Ureter (tissue), 1 donor: ENCODE data around the gene CPNE7. TPM values are rescaled to one million over a fixed set of nuclear protein-coding genes. Genes with fewer than 3 reads are reported as not detected.

Experiments used
- DNase-seq: peaks from one replicate; pipeline ENCODE4 v3.0.0-alpha.2; 2020; ENCODE audit warnings: low spot score
- total RNA-seq: library from RNA; stranded (reverse); gene quantifications from one replicate; pipeline ENCODE4 v1.2.4, GENCODE V29; 2023
- donor health status: DM: yes; HTN: yes; CAD: no.

The CPNE7 gene
- total RNA-seq, 1 donor from 2014 or later, result 16.2 TPM

- DNase-seq, result no peak
Observed at GRCh38 chr16:89602952-89603590, 27.5 kb downstream of the CPNE7 start.

GRCh38 chr16:89604764-89605163, 29.2 kb downstream of the CPNE7 start:
- no peak for DNase-seq

GRCh38 chr16:89605186-89605970, 29.8 kb downstream of the CPNE7 start:
- no peak for DNase-seq

GRCh38 chr16:89606006-89606405, 30.4 kb downstream of the CPNE7 start:
- no peak for DNase-seq

- DNase-seq, result no peak
Observed at GRCh38 chr16:89607453-89607852, 31.9 kb downstream of the CPNE7 start.

GRCh38 chr16:89607937-89608740, 32.6 kb downstream of the CPNE7 start:
- no peak for DNase-seq

- no peak for DNase-seq
Observed at GRCh38 chr16:89610108-89610453, 34.5 kb downstream of the CPNE7 start.

- no peak for DNase-seq
Observed at GRCh38 chr16:89612415-89613166, 37.0 kb downstream of the CPNE7 start.

- no peak for DNase-seq
Observed at GRCh38 chr16:89613231-89613953, 37.8 kb downstream of the CPNE7 start, which contains the start of gene DPEP1. Gene DPEP1, plus strand, starts transcription at chr16:89613642. Its CDS starts 16,769 bp downstream, at chr16:89630411.

- no peak for DNase-seq
Observed at GRCh38 chr16:89613954-89614459, 38.4 kb downstream of the CPNE7 start.

GRCh38 chr16:89615176-89615575, 39.6 kb downstream of the CPNE7 start:
- no peak for DNase-seq

GRCh38 chr16:89615596-89616090, 40.1 kb downstream of the CPNE7 start:
- no peak for DNase-seq

- DNase-seq, result no peak
Observed at GRCh38 chr16:89616623-89617022, 41.1 kb downstream of the CPNE7 start.

- no peak for DNase-seq
Observed at GRCh38 chr16:89617036-89617435, 41.5 kb downstream of the CPNE7 start.

- no peak for DNase-seq
Observed at GRCh38 chr16:89618109-89618998, 42.8 kb downstream of the CPNE7 start.

GRCh38 chr16:89619840-89620239, 44.3 kb downstream of the CPNE7 start:
- DNase-seq, result no peak

GRCh38 chr16:89620406-89620841, 44.9 kb downstream of the CPNE7 start:
- no peak for DNase-seq

GRCh38 chr16:89621136-89621697, 45.7 kb downstream of the CPNE7 start:
- DNase-seq, result no peak

GRCh38 chr16:89621698-89622409, 46.3 kb downstream of the CPNE7 start:
- DNase-seq, result no peak
